K562 (cell line): ENCODE data around the gene ERLIN1. TPM values are rescaled to one million over a fixed set of nuclear protein-coding genes. Genes with fewer than 3 reads are reported as not detected.

Experiments used
- ATAC-seq: fragments of 200-7000 bp; cut with Tn5 transposase; 3 replicates; pipeline ENCODE4 v1.9.1; 2020; ENCODE audit warnings: moderate library complexity
- BruUV-seq: library from RNA; stranded (reverse); fragments of 400-500 nt; replicated peaks from 2 replicates; lab custom pipeline; 2021; lab: Mats Ljungman, UMichigan
- CTCF ChIA-PET: fragments of 300-600 bp; formaldehyde crosslinking; extraction: SDS; loops from one replicate; lab custom pipeline; 2021; ENCODE audit warnings: low intra/inter-chr PET ratio; lab: Yijun Ruan, JAX
- POLR2A ChIA-PET: fragments of 300-600, 350-650 bp; sonication (Branson Sonifier 250); formaldehyde crosslinking; extraction: SDS; loops from one replicate; lab custom pipeline; 2021; ENCODE audit warnings: antibody characterized with exemption, inconsistent platforms; lab: Yijun Ruan, JAX
- DNase-seq, 4 experiments: peaks; one replicate each; pipeline versions ENCODE4 v3.0.0 to v3.0.0-alpha.2; 2011 to 2018; ENCODE audit warnings: low spot score in 3 of 4, mixed read lengths in 3 of 4; ENCODE audit errors: extremely low read depth in 1 of 4
- FAIRE-seq: peaks from 2 replicates; lab custom pipeline; 2011; peaks lifted over from hg19 to GRCh38; lab: Jason Lieb, UNC
- H2AFZ ChIP-seq: 2 replicates; pipeline ENCODE4 v1.6.0; 2011; ENCODE audit warnings: low read depth, low read length, control low read depth, inconsistent platforms
- H3K27ac ChIP-seq: fragments of 200-600 bp; 3 replicates; pipeline ENCODE4 v1.8.0; 2011; ENCODE audit warnings: low read depth, mild to moderate bottlenecking, control low read depth, inconsistent platforms, low read length, moderate library complexity, mixed read lengths; ENCODE audit errors: extremely low read depth
- H3K27me3 ChIP-seq, 2 experiments: fragments of 300-600 bp in 1 of 2; 2 replicates in 1 of 2; 3 replicates in 1 of 2; pipeline versions ENCODE4 v1.6.0 to v1.8.0; 2011; ENCODE audit warnings: inconsistent platforms in 2 of 2, low read length in 2 of 2, mild to moderate bottlenecking in 1 of 2, mixed read lengths in 1 of 2, moderate library complexity in 1 of 2; ENCODE audit not compliant: control insufficient read depth in 2 of 2, insufficient read depth in 2 of 2
- H3K36me3 ChIP-seq: fragments of 300-600 bp; 3 replicates; pipeline ENCODE4 v1.8.0; 2011; ENCODE audit warnings: mild to moderate bottlenecking, low read length, inconsistent platforms; ENCODE audit not compliant: control insufficient read depth, insufficient read depth
- H3K4me1 ChIP-seq, 2 experiments: fragments of 200-600 bp in 1 of 2; replicated peaks in 1 of 2; 2 replicates in 1 of 2; 3 replicates in 1 of 2; pipeline versions ENCODE4 v1.5.1 to v1.8.0; 2011; ENCODE audit warnings: inconsistent platforms in 2 of 2, low read length in 2 of 2, mild to moderate bottlenecking in 1 of 2, mixed read lengths in 1 of 2, moderate library complexity in 1 of 2; ENCODE audit not compliant: control insufficient read depth in 2 of 2, insufficient read depth in 2 of 2
- H3K4me2 ChIP-seq: 2 replicates; pipeline ENCODE4 v1.6.1; 2011; ENCODE audit warnings: low read length, control low read depth, inconsistent platforms, mixed read lengths; ENCODE audit not compliant: insufficient read depth
- H3K4me3 ChIP-seq: fragments of 200-600 bp; sonication (generic), shearing (Covaris generic); 2 replicates; pipeline ENCODE4 v1.5.1; 2016; ENCODE audit warnings: control low read depth, inconsistent platforms
- H3K79me2 ChIP-seq: fragments of 200-600 bp; 3 replicates; pipeline ENCODE4 v1.8.0; 2011; ENCODE audit warnings: low read length, inconsistent platforms; ENCODE audit not compliant: control insufficient read depth, insufficient read depth
- H3K9ac ChIP-seq, 2 experiments: 2 replicates each; pipeline versions ENCODE4 v1.6.0 to v1.6.1; 2011; ENCODE audit warnings: low read depth in 2 of 2, low read length in 2 of 2, control low read depth in 1 of 2, inconsistent platforms in 1 of 2, mild to moderate bottlenecking in 1 of 2, mixed read lengths in 1 of 2; ENCODE audit not compliant: insufficient read depth in 1 of 2
- H3K9me1 ChIP-seq: one replicate; pipeline ENCODE4 v1.6.0; 2011; ENCODE audit warnings: inconsistent platforms, mild to moderate bottlenecking, low read length, moderate library complexity; ENCODE audit not compliant: control insufficient read depth, insufficient read depth
- H3K9me3 ChIP-seq: replicated peaks from 2 replicates; pipeline ENCODE4 v1.5.1; 2011; ENCODE audit warnings: low read depth, low read length, inconsistent platforms; ENCODE audit not compliant: control insufficient read depth, insufficient read depth
- H4K20me1 ChIP-seq: replicated peaks from 2 replicates; pipeline ENCODE4 v1.6.1; 2011; ENCODE audit warnings: low read length, inconsistent platforms, mixed read lengths; ENCODE audit not compliant: control insufficient read depth, insufficient read depth
- ATF1 ChIP-seq, 2 experiments: fragments of 450-650 bp in 1 of 2; IDR thresholded peaks; 2 replicates each; pipeline ENCODE4 v1.6.1; 2016; ENCODE audit warnings: missing compliant biosample characterization in 1 of 2, missing genetic modification characterization in 1 of 2
- CHCHD3 ChIP-seq: fragments of 250-450 bp; sonication (Bioruptor Pico); IDR thresholded peaks from 2 replicates; pipeline ENCODE4 v2.1.2; 2022; ENCODE audit warnings: mild to moderate bottlenecking
- CTBP1 ChIP-seq: fragments of 450-650 bp; IDR thresholded peaks from 2 replicates; pipeline ENCODE4 v1.6.1; 2016; ENCODE audit warnings: borderline replicate concordance
- FIP1L1 ChIP-seq: fragments of 200-400 bp; formaldehyde crosslinking; IDR thresholded peaks from 2 replicates; pipeline ENCODE4 v1.6.1; 2018; ENCODE audit warnings: mild to moderate bottlenecking, low read depth, low read length; ENCODE audit not compliant: poor library complexity, severe bottlenecking
- GATA2 ChIP-seq: sonication (generic); formaldehyde crosslinking; IDR thresholded peaks from 2 replicates; pipeline ENCODE4 v1.4.0; 2020; ENCODE audit warnings: mild to moderate bottlenecking, missing genetic modification reagents
- MCM5 ChIP-seq: fragments of 450-650 bp; IDR thresholded peaks from 2 replicates; pipeline ENCODE4 v1.6.1; 2016; ENCODE audit warnings: low read depth
- NONO ChIP-seq, 2 experiments: fragments of 200-400 bp in 1 of 2; fragments of 450-650 bp in 1 of 2; formaldehyde crosslinking in 1 of 2; IDR thresholded peaks; 2 replicates each; pipeline ENCODE4 v1.6.1; 2017; ENCODE audit warnings: low read depth in 2 of 2, mild to moderate bottlenecking in 2 of 2, moderate library complexity in 2 of 2, low read length in 1 of 2
- ZC3H8 ChIP-seq: fragments of 450-650 bp; IDR thresholded peaks from 2 replicates; pipeline ENCODE4 v1.6.1; 2017
- ZNF184 ChIP-seq: sonication (generic); formaldehyde crosslinking; IDR thresholded peaks from 2 replicates; pipeline ENCODE4 v1.5.0; 2020; ENCODE audit warnings: missing genetic modification reagents
- ZNF263 ChIP-seq: sonication (generic); formaldehyde crosslinking; IDR thresholded peaks from 2 replicates; pipeline ENCODE4 v1.8.0; 2022; ENCODE audit warnings: mild to moderate bottlenecking, missing genetic modification reagents, borderline replicate concordance
- ZNF707 ChIP-seq: fragments of 250-450 bp; sonication (Bioruptor Pico); conservative IDR thresholded peaks from 2 replicates; pipeline ENCODE4 v1.8.0; 2022; ENCODE audit warnings: inconsistent platforms, mild to moderate bottlenecking, moderate library complexity
- in situ Hi-C: fragments of 300-500 bp; cut with MboI; formaldehyde crosslinking; loops from 4 replicates; pipeline ENCODE4 v1.15.0; 2018; ENCODE audit warnings: inconsistent platforms, mixed read lengths
- intact Hi-C: fragments of 100-400 bp; cut with micrococcal nuclease; formaldehyde crosslinking; loops from 2 replicates; pipeline ENCODE4 v1.14.2; 2022
- polyA plus RNA-seq, 8 experiments: library from polyadenylated mRNA; depleted of rRNA in 4 of 8; stranded (reverse) in 5 of 8; unstranded in 3 of 8; fragments of >200 nt; fragmentation: Nextera tagmentation in 2 of 8; fragmentation: Illumina TruSeq in 1 of 8; extraction: Ambion mirVana in 2 of 8; extraction: Trizol in 1 of 8; gene quantifications; 2 replicates each; pipeline versions ENCODE4 v1.2.1 to v1.2.3, GENCODE V29; 2011 to 2014; ENCODE audit warnings: inconsistent platforms in 1 of 8, missing spikeins in 1 of 8
- total RNA-seq, 7 experiments: library from RNA; depleted of rRNA in 6 of 7; stranded (reverse); fragments of >200 nt in 6 of 7; fragmentation: Illumina TruSeq in 2 of 7; extraction: Trizol in 2 of 7; gene quantifications; 2 replicates each; pipeline versions ENCODE4 v1.2.1 to v1.2.3, GENCODE V29; 2011 to 2021; ENCODE audit warnings: low replicate concordance in 1 of 7

The ERLIN1 gene
- total and polyA plus RNA-seq, 9 of the 15 experiments (the other 6 are each of a cell fraction or from before 2014, with no cell fraction given) = 9.8 to 26.8 (median 15.5) TPM

- FAIRE-seq (no peak), DNase-seq (no peak), ATAC-seq (no peak)
- Histone ChIP-seq H3K27ac (no peak overlapping the region), H3K4me1 (no peaks in the 10 kb centered on the region), H2AFZ (no peak overlapping the region), H3K27me3 (no peaks in the 10 kb centered on the region), H3K4me2 (no peak overlapping the region), H3K36me3 (peaks cover 70% of the 10 kb centered on the region; the same call in 2 of the 3 replicates), H3K9me3 (no peaks in the 10 kb centered on the region), H3K4me3 (no peak overlapping the region), H3K79me2 (peaks cover 27% of the 10 kb centered on the region; the same call in 2 of the 3 replicates), H3K9ac (no peak overlapping the region), H4K20me1 (no peaks in the 10 kb centered on the region), H3K9me1 (no peaks in the 10 kb centered on the region)
- no peak for TF ChIP-seq ZNF707 (CRISPR knock-in tag)
- TF ChIP-seq CTBP1 = no peak
- no peak for TF ChIP-seq MCM5
- no peak for TF ChIP-seq NONO (IDR thresholded peaks at IDR 0.05; ENCODE audit: low read depth in 2 of 2, low read length in 1 of 2)
- TF ChIP-seq ZC3H8 = no peak
- TF ChIP-seq CHCHD3 (CRISPR knock-in tag) = no peak
- TF ChIP-seq FIP1L1 = no peak
- no peak for TF ChIP-seq ATF1 (CRISPR knock-in tag; IDR thresholded peaks at IDR 0.05)
- TF ChIP-seq ATF1 (tag; IDR thresholded peaks at IDR 0.05) = no peak
- TF ChIP-seq ZNF184 (CRISPR knock-in tag) = no peak
- no peak for TF ChIP-seq GATA2
- no peak for TF ChIP-seq ZNF263
- intact Hi-C loops (no loop called here), in situ Hi-C loops (no loop called here)
- BruUV-seq = no TSS peak
- POLR2A ChIA-PET = no interaction called here
- CTCF ChIA-PET = no interaction called here
These were observed 28.7 kb downstream of the ERLIN1 start for GRCh38 chr10:100157156-100157555.
